HuH-7.5 (cell line): Measurements from ENCODE around the gene SCFD2.
"Not testable (repeated sequence)": the region's sequence is repeated elsewhere in the genome, so short reads cannot be mapped to it uniquely, and the experiment has no call there.

Experiments used
- DNase-seq: peaks from one replicate; pipeline ENCODE4 v3.0.0; 2011; ENCODE audit warnings: low spot score

SCFD2 gene

DNA sequence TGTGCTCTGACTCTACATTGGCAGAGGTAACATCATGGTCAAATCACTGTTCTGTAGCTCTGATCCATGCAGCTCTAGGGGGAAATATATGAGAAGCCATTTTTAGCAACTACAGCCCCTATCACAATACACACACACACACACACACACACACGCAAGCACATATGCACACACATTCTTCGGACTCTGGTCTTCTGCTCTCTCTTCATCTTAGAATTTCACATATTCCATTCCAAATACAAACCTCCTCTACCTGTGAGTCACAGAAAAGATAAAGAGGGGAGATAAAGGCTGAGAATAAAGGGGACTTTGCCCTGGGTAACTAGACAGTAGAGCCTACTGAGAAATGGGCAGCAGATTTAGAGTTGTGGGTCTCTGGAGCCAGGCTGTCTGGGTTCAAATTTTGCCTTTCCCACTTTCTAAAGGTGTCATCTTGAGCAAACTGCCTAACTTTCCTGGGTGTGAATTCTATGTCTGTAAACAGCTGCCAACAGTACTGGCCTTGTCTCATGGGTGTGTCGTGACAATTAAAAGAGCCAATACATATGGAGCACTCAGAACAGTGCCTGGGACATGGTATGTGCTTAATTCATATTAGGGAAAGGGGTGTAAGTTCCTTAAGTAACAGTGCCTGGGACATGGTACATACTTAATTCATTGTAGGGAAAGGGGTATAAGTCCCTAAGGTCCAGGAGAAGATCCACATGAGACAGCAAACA is 515.3 kb downstream of the SCFD2 start:
- DNase-seq = no peak

DNA sequence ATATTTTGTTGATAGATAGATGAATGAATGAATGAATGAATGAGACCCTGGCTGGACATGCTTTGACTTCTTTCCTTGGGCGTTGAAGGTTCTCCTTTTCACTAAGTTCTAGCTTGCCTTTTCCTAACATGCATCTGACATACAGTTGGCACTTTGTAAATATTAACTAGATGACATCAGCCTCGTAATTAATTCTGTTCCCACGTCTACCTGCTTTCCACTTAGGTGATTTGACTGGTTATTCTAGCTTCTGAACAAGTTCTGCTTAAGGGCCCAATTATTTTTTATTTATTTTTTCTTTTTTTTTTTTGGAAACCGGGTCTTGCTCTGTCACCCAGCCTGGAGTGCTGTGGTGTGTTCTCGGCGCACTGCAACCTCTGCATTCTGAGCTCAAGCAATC is 517.6 kb downstream of the SCFD2 start:
- no peak for DNase-seq

- DNase-seq = no peak
These were observed 519.4 kb downstream of the SCFD2 start for GRCh38 chr4:52846502-52846901.

- no peak for DNase-seq
These were observed 521.3 kb downstream of the SCFD2 start for GRCh38 chr4:52844596-52844995.

DNA sequence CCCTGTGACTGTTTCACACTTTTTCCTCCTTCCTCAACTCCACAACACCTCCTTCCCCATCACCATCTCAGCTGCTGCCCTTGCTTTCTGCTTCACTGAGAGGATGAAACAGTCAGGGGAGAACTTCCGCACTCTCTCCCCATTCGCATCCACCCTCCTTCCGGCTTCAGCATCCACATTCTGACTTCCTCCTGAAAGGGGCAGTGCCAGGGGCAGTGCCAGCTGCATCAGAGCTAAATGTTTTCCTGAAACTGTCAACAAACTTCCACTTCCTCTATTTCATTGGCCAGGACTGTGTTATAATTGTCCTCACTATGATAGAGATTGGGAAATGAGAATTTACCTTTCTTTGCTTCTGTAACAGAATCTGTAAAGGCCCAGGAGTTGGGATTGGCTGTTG is 521.9 kb downstream of the SCFD2 start:
- DNase-seq = no peak

GRCh38 chr4:52843351-52843750 is 522.5 kb downstream of the SCFD2 start:
- no peak for DNase-seq

GRCh38 chr4:52842792-52843191 is 523.1 kb downstream of the SCFD2 start:
- DNase-seq = no peak

- DNase-seq = no peak
These were observed 524.0 kb downstream of the SCFD2 start for GRCh38 chr4:52841682-52842456.

- no peak for DNase-seq
These were observed 525.1 kb downstream of the SCFD2 start for GRCh38 chr4:52840531-52841370.

- no peak for DNase-seq
These were observed 526.9 kb downstream of the SCFD2 start for GRCh38 chr4:52838729-52839586.

- DNase-seq = peak; percentile 83
These were observed 527.9 kb downstream of the SCFD2 start for GRCh38 chr4:52837716-52838558.

GRCh38 chr4:52836678-52837077 is 529.2 kb downstream of the SCFD2 start:
- DNase-seq = no peak

DNA sequence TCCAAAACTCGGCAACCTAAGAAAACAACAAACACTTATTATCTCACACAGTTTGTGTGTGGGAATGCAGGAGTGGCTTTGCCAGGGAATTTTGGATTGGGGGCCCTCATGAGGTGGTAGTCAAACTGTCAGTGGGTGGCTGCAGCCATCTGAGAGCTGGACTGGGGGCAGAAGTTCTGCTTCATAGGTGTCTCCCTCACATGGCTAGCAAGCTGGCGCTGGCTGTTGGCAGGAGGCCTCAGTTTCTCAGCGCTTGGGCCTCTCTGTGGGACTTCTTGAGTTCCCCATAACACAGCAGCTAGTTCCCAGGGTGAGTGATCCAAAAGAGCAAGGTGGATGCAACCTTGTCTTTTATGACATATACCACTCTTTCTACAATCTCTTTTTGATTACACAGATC is 529.7 kb downstream of the SCFD2 start:
- DNase-seq = no peak

- not testable (repeated sequence) for DNase-seq
These were observed 531.0 kb downstream of the SCFD2 start for GRCh38 chr4:52834641-52835456.

- no peak for DNase-seq
These were observed 531.8 kb downstream of the SCFD2 start for GRCh38 chr4:52833941-52834525.

DNA sequence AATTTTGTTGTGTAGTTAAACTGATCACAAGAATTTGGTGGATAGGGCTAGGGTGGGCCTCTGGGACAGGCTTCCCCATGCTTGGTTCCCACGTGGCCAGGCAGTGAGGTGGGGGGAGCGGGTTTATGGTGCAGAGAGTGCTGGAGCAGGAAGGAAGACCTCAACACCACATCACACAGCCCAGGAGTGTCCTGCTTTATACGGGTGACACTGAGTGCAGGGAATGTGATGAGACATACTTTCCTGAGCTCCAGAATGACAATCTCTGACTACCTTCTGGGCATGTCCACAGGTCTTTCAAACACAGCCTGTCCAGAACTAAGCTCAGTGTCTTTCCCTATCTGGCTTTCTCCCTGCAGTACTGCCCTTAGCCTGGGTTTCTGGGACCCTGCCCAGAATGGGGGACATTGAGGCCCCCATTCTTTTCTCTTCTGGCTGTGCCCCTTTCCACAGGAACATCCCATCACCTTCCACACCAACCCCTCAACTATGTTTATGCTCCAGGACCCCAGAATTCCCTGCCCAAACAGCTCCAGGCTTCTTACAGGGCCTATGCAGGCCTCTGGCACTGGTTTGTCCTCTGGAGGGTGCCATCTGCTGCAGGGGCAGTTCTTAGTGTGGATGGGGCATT is 540.3 kb downstream of the SCFD2 start:
- no peak for DNase-seq

- no peak for DNase-seq
These were observed 541.0 kb downstream of the SCFD2 start for GRCh38 chr4:52824603-52825459.

DNA sequence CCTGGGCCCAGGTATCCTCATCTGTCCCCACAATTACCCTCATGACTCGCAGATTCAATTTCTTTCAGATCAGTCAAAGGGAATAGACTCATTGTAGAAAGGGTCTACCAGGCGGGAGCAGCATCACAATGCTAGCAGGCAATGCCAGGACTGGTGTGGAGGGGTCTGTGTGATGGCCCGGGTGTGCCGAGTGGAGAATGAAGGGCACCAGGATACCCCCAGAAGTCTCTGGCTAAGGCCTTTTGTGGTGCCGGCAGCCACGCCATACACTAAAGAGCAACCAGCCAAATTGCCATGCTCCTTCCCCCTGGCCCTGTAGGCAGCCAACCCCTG is 541.6 kb downstream of the SCFD2 start:
- DNase-seq = no peak
